ENCODE measurements around the gene ZNF385A. TPM values are rescaled to one million over a fixed set of nuclear protein-coding genes. Genes with fewer than 3 reads are reported as not detected.
A peak's percentile ranks its signal among the peaks of the same experiment; 100 is the strongest.

Gene ZNF385A
- total and polyA plus RNA-seq, 8 donors: 1.2 to 35.7 (median 12.4) TPM

DNA sequence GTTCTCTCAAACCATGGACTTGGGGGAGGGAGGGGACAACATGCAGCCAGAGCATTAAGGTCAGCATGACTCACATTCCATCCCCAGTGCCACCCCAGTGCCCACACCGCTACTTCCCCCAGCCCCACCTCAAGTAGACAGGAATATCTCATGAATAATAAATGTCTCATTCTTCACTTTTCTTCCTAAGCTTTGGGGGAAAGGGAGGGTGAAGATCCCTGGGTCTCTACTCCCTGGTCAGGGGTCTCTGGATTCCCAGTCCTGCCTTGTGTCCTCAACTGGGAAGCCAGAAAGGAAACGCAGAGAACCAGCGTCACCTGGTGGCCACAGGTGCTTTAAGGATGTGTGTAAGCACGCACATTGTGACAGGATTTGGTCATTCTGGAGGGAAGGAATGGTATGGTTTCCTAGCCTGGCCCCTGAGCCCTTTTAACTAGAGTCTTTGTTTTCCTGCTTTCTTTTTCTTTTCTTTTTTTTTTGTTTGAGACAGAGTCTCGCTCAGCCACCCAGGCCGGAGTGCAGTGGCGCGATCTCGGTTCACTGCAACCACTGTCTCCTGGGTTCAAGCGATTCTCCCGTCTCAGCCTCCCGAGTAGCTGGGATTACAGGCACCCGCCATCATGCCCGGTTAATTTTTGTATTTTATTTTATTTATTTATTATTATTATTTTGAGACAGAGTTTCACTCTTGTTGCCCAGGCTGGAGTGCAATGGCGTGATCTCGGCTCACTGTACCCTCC lies 23.6 kb downstream of the ZNF385A start:
- TF ChIP-seq EP300 (IDR thresholded peaks at IDR 0.05) (no peak), POLR2A (IDR thresholded peaks at IDR 0.05) (no peak), POLR2AphosphoS5 (IDR thresholded peaks at IDR 0.05) (peak in 1 of 3 donors; percentile 60)
- TF ChIP-seq, protein P1, sequence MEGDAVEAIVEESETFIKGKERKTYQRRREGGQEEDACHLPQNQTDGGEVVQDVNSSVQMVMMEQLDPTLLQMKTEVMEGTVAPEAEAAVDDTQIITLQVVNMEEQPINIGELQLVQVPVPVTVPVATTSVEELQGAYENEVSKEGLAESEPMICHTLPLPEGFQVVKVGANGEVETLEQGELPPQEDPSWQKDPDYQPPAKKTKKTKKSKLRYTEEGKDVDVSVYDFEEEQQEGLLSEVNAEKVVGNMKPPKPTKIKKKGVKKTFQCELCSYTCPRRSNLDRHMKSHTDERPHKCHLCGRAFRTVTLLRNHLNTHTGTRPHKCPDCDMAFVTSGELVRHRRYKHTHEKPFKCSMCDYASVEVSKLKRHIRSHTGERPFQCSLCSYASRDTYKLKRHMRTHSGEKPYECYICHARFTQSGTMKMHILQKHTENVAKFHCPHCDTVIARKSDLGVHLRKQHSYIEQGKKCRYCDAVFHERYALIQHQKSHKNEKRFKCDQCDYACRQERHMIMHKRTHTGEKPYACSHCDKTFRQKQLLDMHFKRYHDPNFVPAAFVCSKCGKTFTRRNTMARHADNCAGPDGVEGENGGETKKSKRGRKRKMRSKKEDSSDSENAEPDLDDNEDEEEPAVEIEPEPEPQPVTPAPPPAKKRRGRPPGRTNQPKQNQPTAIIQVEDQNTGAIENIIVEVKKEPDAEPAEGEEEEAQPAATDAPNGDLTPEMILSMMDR (IDR thresholded peaks at IDR 0.05): peak in 5 of 7 experiments; percentile 44 to 93 (median 66)
- H3K36me3 ChIP-seq: no peaks in the 10 kb centered on the region
- no peak overlapping the region for H3K4me3 ChIP-seq
- H3K4me1 ChIP-seq: peaks cover 18 to 48% (median 33%) of the 10 kb centered on the region in 4 donors
- H3K27me3 ChIP-seq: no peaks in the 10 kb centered on the region
- WGBS, 5 donors: 62 to 65% (median 65%) methylated on average over 16 of the region's 16 CpGs
- peak; percentile 87 to 94 for DNase-seq
- intact Hi-C loops (cut with DNase I; ENCODE audit: low total_unique reads): loop anchor here (10.0 kb wide), 2 partner anchors 66 to 136 kb away; no protein-coding TSS in a partner anchor
- no peaks in the 10 kb centered on the region for H3K9me3 ChIP-seq
- peak overlapping the region in 2 of 5 donors; percentile 84 to 92 for H3K27ac ChIP-seq

DNA sequence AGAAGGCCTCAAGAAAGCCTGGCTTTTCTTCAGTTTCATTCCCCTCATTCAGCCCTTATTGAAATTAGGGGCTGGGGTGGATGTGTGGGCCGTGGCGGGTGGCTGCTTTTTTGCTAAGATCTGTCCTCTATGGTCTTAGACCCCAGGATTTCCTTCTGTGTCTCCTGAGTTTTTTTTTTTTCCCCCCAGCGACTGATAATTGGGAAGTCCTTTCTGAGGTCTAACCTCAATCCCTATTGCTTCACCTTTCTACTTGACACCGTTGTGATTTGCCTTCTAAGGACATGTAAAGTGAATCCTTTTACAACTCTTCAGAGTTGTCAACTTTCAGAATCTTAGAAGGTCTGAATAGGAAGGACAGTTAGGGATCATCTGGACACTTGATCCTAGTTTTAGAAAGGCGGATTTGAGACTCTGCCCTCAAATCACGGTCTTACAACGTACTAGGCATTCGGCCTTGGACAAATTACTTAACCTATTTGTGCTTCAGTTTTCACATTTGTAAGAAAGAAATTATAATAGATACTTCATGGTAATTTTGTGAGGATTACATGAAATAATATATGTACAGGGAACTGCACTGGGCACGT lies 24.7 kb downstream of the ZNF385A start:
- H3K9me3 ChIP-seq: no peaks in the 10 kb centered on the region
- peaks cover 18 to 53% (median 36%) of the 10 kb centered on the region in 4 donors for H3K4me1 ChIP-seq
- no peak for DNase-seq
- TF ChIP-seq POLR2A (IDR thresholded peaks at IDR 0.05): no peak
- TF ChIP-seq EP300 (IDR thresholded peaks at IDR 0.05): no peak
- TF ChIP-seq, protein P1 (IDR thresholded peaks at IDR 0.05): no peak
- peak overlapping the region; percentile 65 to 92 (median 84) for H3K27ac ChIP-seq
- H3K36me3 ChIP-seq: no peaks in the 10 kb centered on the region
- H3K27me3 ChIP-seq: no peaks in the 10 kb centered on the region
- peak overlapping the region; percentile 61 to 74 (median 63) for H3K4me3 ChIP-seq
- intact Hi-C loops (cut with DNase I; ENCODE audit: low total_unique reads): loop anchor here (10.0 kb wide), 2 partner anchors 65 to 135 kb away; no protein-coding TSS in a partner anchor
- WGBS, 5 donors: 46 to 58% (median 48%) methylated on average over 9 of the region's 9 CpGs

- peak overlapping the region; percentile 65 to 92 (median 84) for H3K27ac ChIP-seq
- H3K4me1 ChIP-seq: peaks cover 18 to 53% (median 36%) of the 10 kb centered on the region in 4 donors
- intact Hi-C loops (cut with DNase I; ENCODE audit: low total_unique reads): no loop called here
- 1 to 2% (median 1%) methylated on average over 35 to 40 of the region's 40 CpGs for WGBS, 5 donors
- H3K9me3 ChIP-seq: no peaks in the 10 kb centered on the region
- H3K36me3 ChIP-seq: no peaks in the 10 kb centered on the region
- peak overlapping the region; percentile 61 to 74 (median 63) for H3K4me3 ChIP-seq
- DNase-seq: peak; percentile 95 to 99
- no peaks in the 10 kb centered on the region for H3K27me3 ChIP-seq
- TF ChIP-seq POLR2A (IDR thresholded peaks at IDR 0.05) (no peak), EP300 (IDR thresholded peaks at IDR 0.05) (no peak), POLR2AphosphoS5 (IDR thresholded peaks at IDR 0.05) (peak; percentile 58 to 75 (median 70))
- TF ChIP-seq, protein P1 (IDR thresholded peaks at IDR 0.05): peak in 1 of 7 experiments; percentile 39
These were observed 25.4 kb downstream of the ZNF385A start for GRCh38 chr12:54358945-54359761.
